ELR (cell line): Measurements from ENCODE around the gene NAALADL2.
"Not testable (repeated sequence)": the region's sequence is repeated elsewhere in the genome, so short reads cannot be mapped to it uniquely, and the experiment has no call there.

Experiments
- DNase-seq: peaks from one replicate; pipeline ENCODE4 v3.0.0-alpha.2; 2015; ENCODE audit warnings: low read depth

The NAALADL2 gene

GRCh38 chr3:175598740-175599139 lies 739.6 kb downstream of the NAALADL2 start:
- no peak for DNase-seq

GRCh38 chr3:175601521-175601920 lies 742.4 kb downstream of the NAALADL2 start:
- no peak for DNase-seq

GRCh38 chr3:175605851-175606250 lies 746.7 kb downstream of the NAALADL2 start:
- no peak for DNase-seq

- peak; percentile 5 for DNase-seq
Measured at GRCh38 chr3:175606650-175607318, 747.6 kb downstream of the NAALADL2 start.

GRCh38 chr3:175608356-175608755 lies 749.2 kb downstream of the NAALADL2 start:
- no peak for DNase-seq

GRCh38 chr3:175608911-175609310 lies 749.8 kb downstream of the NAALADL2 start:
- no peak for DNase-seq

GRCh38 chr3:175612487-175613196 lies 753.5 kb downstream of the NAALADL2 start:
- DNase-seq = no peak

- DNase-seq = not testable (repeated sequence)
Measured at GRCh38 chr3:175614107-175614506, 755.0 kb downstream of the NAALADL2 start.

- DNase-seq = no peak
Measured at GRCh38 chr3:175617247-175617646, 758.1 kb downstream of the NAALADL2 start.

- no peak for DNase-seq
Measured at GRCh38 chr3:175619369-175619768, 760.2 kb downstream of the NAALADL2 start.

- DNase-seq = no peak
Measured at GRCh38 chr3:175620093-175620492, 761.0 kb downstream of the NAALADL2 start.

GRCh38 chr3:175620532-175620931 lies 761.4 kb downstream of the NAALADL2 start:
- DNase-seq = no peak

GRCh38 chr3:175640958-175641357 lies 781.8 kb downstream of the NAALADL2 start:
- no peak for DNase-seq

- peak; percentile 33 for DNase-seq
Measured at GRCh38 chr3:175646865-175647264, 787.7 kb downstream of the NAALADL2 start.

GRCh38 chr3:175648899-175649298 lies 789.8 kb downstream of the NAALADL2 start:
- DNase-seq = no peak

- peak; percentile 11 for DNase-seq
Measured at GRCh38 chr3:175651716-175652115, 792.6 kb downstream of the NAALADL2 start.

GRCh38 chr3:175655351-175655750 lies 796.2 kb downstream of the NAALADL2 start:
- DNase-seq = no peak

- DNase-seq = no peak
Measured at GRCh38 chr3:175656461-175656860, 797.3 kb downstream of the NAALADL2 start.

- peak; percentile 13 for DNase-seq
Measured at GRCh38 chr3:175659670-175660350, 800.7 kb downstream of the NAALADL2 start.

GRCh38 chr3:175662815-175663214 lies 803.7 kb downstream of the NAALADL2 start:
- no peak for DNase-seq

GRCh38 chr3:175664911-175665310 lies 805.8 kb downstream of the NAALADL2 start:
- DNase-seq = no peak

GRCh38 chr3:175668300-175668699 lies 809.2 kb downstream of the NAALADL2 start:
- DNase-seq = no peak

GRCh38 chr3:175670557-175670956 lies 811.4 kb downstream of the NAALADL2 start:
- DNase-seq = peak; percentile 6
